ENCODE results near the gene PCDH20.

The PCDH20 gene

GRCh38 chr13:61423915-61424314 is 8.3 kb upstream of the PCDH20 start:
- Histone ChIP-seq H3K27me3 (ENCODE audit: insufficient read depth, poor library complexity, severe bottlenecking) (peaks cover 2% of the 10 kb centered on the region), H3K27ac (replicated peaks) (no peak overlapping the region), H3K4me3 (replicated peaks; ENCODE audit: insufficient read depth, low read length) (no peak overlapping the region)
- DNase-seq (ENCODE audit: low read depth in 1 of 2, low spot score in 1 of 2) = no peak
- TF ChIP-seq REST (IDR thresholded peaks at IDR 0.05; ENCODE audit: insufficient replicate concordance, low read depth) (no peak), CTCF (IDR thresholded peaks at IDR 0.05; ENCODE audit: insufficient read depth, low read length) (no peak), GABPA (IDR thresholded peaks at IDR 0.05; ENCODE audit: low read depth) (no peak), POLR2AphosphoS5 (IDR thresholded peaks at IDR 0.05; ENCODE audit: low read depth) (no peak), SPI1 (IDR thresholded peaks at IDR 0.05; ENCODE audit: borderline replicate concordance, low read depth) (no peak)

- H3K27ac ChIP-seq (replicated peaks) = no peak overlapping the region
- H3K27me3 ChIP-seq (ENCODE audit: insufficient read depth, poor library complexity, severe bottlenecking) = peaks cover 47% of the 10 kb centered on the region
- no peak for DNase-seq (ENCODE audit: low read depth in 1 of 2, low spot score in 1 of 2)
- TF ChIP-seq CTCF (IDR thresholded peaks at IDR 0.05; ENCODE audit: insufficient read depth, low read length) (no peak), REST (IDR thresholded peaks at IDR 0.05; ENCODE audit: insufficient replicate concordance, low read depth) (no peak), POLR2AphosphoS5 (IDR thresholded peaks at IDR 0.05; ENCODE audit: low read depth) (no peak), SPI1 (IDR thresholded peaks at IDR 0.05; ENCODE audit: borderline replicate concordance, low read depth) (no peak), GABPA (IDR thresholded peaks at IDR 0.05; ENCODE audit: low read depth) (no peak)
- no peak overlapping the region for H3K4me3 ChIP-seq (replicated peaks; ENCODE audit: insufficient read depth, low read length)
Measured at GRCh38 chr13:61417086-61417570, 1.5 kb upstream of the PCDH20 start.

GRCh38 chr13:61415058-61415721 is 459 bp downstream of the PCDH20 start:
- H3K27ac ChIP-seq (replicated peaks) = no peak overlapping the region
- H3K27me3 ChIP-seq (ENCODE audit: insufficient read depth, poor library complexity, severe bottlenecking) = peaks cover 48% of the 10 kb centered on the region
- no peak overlapping the region for H3K4me3 ChIP-seq (replicated peaks; ENCODE audit: insufficient read depth, low read length)
- TF ChIP-seq POLR2AphosphoS5 (IDR thresholded peaks at IDR 0.05; ENCODE audit: low read depth) (no peak), SPI1 (IDR thresholded peaks at IDR 0.05; ENCODE audit: borderline replicate concordance, low read depth) (peak; percentile 59; the same call in 1 of the 2 replicates)
- peak in 1 of 2 experiments; percentile 32 for DNase-seq (ENCODE audit: low read depth in 1 of 2, low spot score in 1 of 2)

- Histone ChIP-seq H3K27me3 (ENCODE audit: insufficient read depth, poor library complexity, severe bottlenecking) (peaks cover 48% of the 10 kb centered on the region), H3K27ac (replicated peaks) (no peak overlapping the region), H3K4me3 (replicated peaks; ENCODE audit: insufficient read depth, low read length) (no peak overlapping the region)
- TF ChIP-seq SPI1 (IDR thresholded peaks at IDR 0.05; ENCODE audit: borderline replicate concordance, low read depth) (peak; percentile 36; the same call in 1 of the 2 replicates), CTCF (IDR thresholded peaks at IDR 0.05; ENCODE audit: insufficient read depth, low read length) (no peak)
- no peak for DNase-seq (ENCODE audit: low read depth in 1 of 2, low spot score in 1 of 2)
Measured at GRCh38 chr13:61414686-61415057, 977 bp downstream of the PCDH20 start.
